IMR-90 (cell line): ENCODE results near the gene NCKAP5. TPM values are rescaled to one million over a fixed set of nuclear protein-coding genes. Genes with fewer than 3 reads are reported as not detected.

Experiments
- ATAC-seq: fragments of 200-7000 bp; cut with Tn5 transposase; 2 replicates; pipeline ENCODE4 v1.9.1; 2020; ENCODE audit warnings: low read depth, mild to moderate bottlenecking, moderate library complexity
- BruUV-seq: library from RNA; stranded (reverse); fragments of 400-500 nt; replicated peaks from 2 replicates; lab custom pipeline; 2021; lab: Mats Ljungman, UMichigan
- CTCF ChIA-PET: fragments of 300-600 bp; formaldehyde crosslinking; extraction: SDS; loops from one replicate; lab custom pipeline; 2021; ENCODE audit warnings: antibody characterized with exemption; lab: Yijun Ruan, JAX
- POLR2A ChIA-PET: fragments of 300-600 bp; sonication (Branson Sonifier 250); formaldehyde crosslinking; loops from one replicate; lab custom pipeline; 2022; ENCODE audit warnings: antibody characterized with exemption; ENCODE audit not compliant: unreplicated experiment; lab: Charles Lee
- DNase-seq: peaks from one replicate; pipeline ENCODE4 v3.0.0; 2013
- H2AFZ ChIP-seq: replicated peaks from 2 replicates; pipeline ENCODE3; 2013; ENCODE audit warnings: low read length, mild to moderate bottlenecking; ENCODE audit not compliant: poor library complexity
- H2AK5ac ChIP-seq: 2 replicates; pipeline ENCODE4 v1.6.1; 2013; ENCODE audit warnings: low read depth, low read length, inconsistent platforms
- H2AK9ac ChIP-seq: replicated peaks from 2 replicates; pipeline ENCODE3; 2013; ENCODE audit warnings: mild to moderate bottlenecking, low read depth, low read length, moderate library complexity; ENCODE audit not compliant: poor library complexity
- H2BK120ac ChIP-seq: 2 replicates; pipeline ENCODE4 v1.6.1; 2013; ENCODE audit warnings: low read depth, low read length, inconsistent platforms
- H2BK15ac ChIP-seq: 3 replicates; pipeline ENCODE4 v1.6.1; 2013; ENCODE audit warnings: low read depth, low read length, inconsistent platforms
- H2BK20ac ChIP-seq: 2 replicates; pipeline ENCODE4 v1.6.1; 2013; ENCODE audit warnings: low read depth, mild to moderate bottlenecking, inconsistent platforms, low read length, moderate library complexity
- H2BK5ac ChIP-seq: 2 replicates; pipeline ENCODE4 v1.6.1; 2013; ENCODE audit warnings: mild to moderate bottlenecking, low read depth, low read length, inconsistent platforms; ENCODE audit not compliant: poor library complexity, severe bottlenecking
- H3K14ac ChIP-seq: replicated peaks from 2 replicates; pipeline ENCODE4 v1.6.1; 2013; ENCODE audit warnings: low read depth, low read length, inconsistent platforms
- H3K18ac ChIP-seq: 2 replicates; pipeline ENCODE4 v1.6.1; 2013; ENCODE audit warnings: low read depth, low read length, control low read depth
- H3K23ac ChIP-seq: 2 replicates; pipeline ENCODE4 v1.6.1; 2013; ENCODE audit warnings: low read depth, low read length, inconsistent platforms
- H3K27ac ChIP-seq: 2 replicates; pipeline ENCODE4 v1.5.1; 2013; ENCODE audit warnings: mild to moderate bottlenecking, control low read depth, low read length; ENCODE audit not compliant: insufficient read depth
- H3K27me3 ChIP-seq: 2 replicates; pipeline ENCODE4 v1.6.1; 2013; ENCODE audit warnings: low read length; ENCODE audit not compliant: control insufficient read depth, insufficient read depth
- H3K36me3 ChIP-seq: 2 replicates; pipeline ENCODE4 v1.6.1; 2013; ENCODE audit warnings: low read length, mixed read lengths; ENCODE audit not compliant: control insufficient read depth, insufficient read depth
- H3K4ac ChIP-seq: 2 replicates; pipeline ENCODE4 v1.6.1; 2013; ENCODE audit warnings: low read depth, low read length, inconsistent platforms
- H3K4me1 ChIP-seq: 2 replicates; pipeline ENCODE4 v1.6.1; 2013; ENCODE audit warnings: low read length, mixed read lengths; ENCODE audit not compliant: control insufficient read depth, insufficient read depth
- H3K4me2 ChIP-seq: 2 replicates; pipeline ENCODE4 v1.6.1; 2013; ENCODE audit warnings: low read depth, mild to moderate bottlenecking, control low read depth, low read length, moderate library complexity
- H3K4me3 ChIP-seq: 2 replicates; pipeline ENCODE4 v1.5.1; 2013; ENCODE audit warnings: low read depth, mild to moderate bottlenecking, control low read depth, low read length, moderate library complexity; ENCODE audit not compliant: insufficient read depth
- H3K56ac ChIP-seq: 2 replicates; pipeline ENCODE4 v1.6.1; 2013; ENCODE audit warnings: low read length, inconsistent platforms; ENCODE audit not compliant: insufficient read depth; ENCODE audit errors: extremely low read depth
- H3K79me1 ChIP-seq, 2 experiments: 2 replicates each; pipeline ENCODE4 v1.6.1; 2013; ENCODE audit warnings: low read length in 2 of 2, inconsistent platforms in 1 of 2, low read depth in 1 of 2
- H3K9ac ChIP-seq: 2 replicates; pipeline ENCODE4 v1.6.1; 2013; ENCODE audit warnings: low read depth, low read length, control low read depth
- H3K9me1 ChIP-seq: 2 replicates; pipeline ENCODE4 v1.6.1; 2013; ENCODE audit warnings: low read length, inconsistent platforms; ENCODE audit not compliant: insufficient read depth
- H3K9me3 ChIP-seq: 2 replicates; pipeline ENCODE4 v1.6.1; 2013; ENCODE audit warnings: low read length; ENCODE audit not compliant: control insufficient read depth, insufficient read depth
- H4K20me1 ChIP-seq: 2 replicates; pipeline ENCODE4 v1.6.1; 2013; ENCODE audit warnings: low read length, inconsistent platforms; ENCODE audit not compliant: insufficient read depth
- H4K5ac ChIP-seq: 2 replicates; pipeline ENCODE4 v1.6.1; 2013; ENCODE audit warnings: mild to moderate bottlenecking, low read depth, low read length, control low read depth
- H4K8ac ChIP-seq, 2 experiments: 2 replicates each; pipeline ENCODE4 v1.6.1; 2013; ENCODE audit warnings: low read depth in 2 of 2, low read length in 2 of 2, control low read depth in 1 of 2, inconsistent platforms in 1 of 2
- H4K91ac ChIP-seq: 2 replicates; pipeline ENCODE4 v1.6.1; 2013; ENCODE audit warnings: low read depth, low read length, inconsistent platforms; ENCODE audit not compliant: insufficient read depth
- BHLHE40 ChIP-seq: fragments of 150-350 bp; IDR thresholded peaks from 2 replicates; pipeline ENCODE4 v1.6.1; 2016; ENCODE audit warnings: mild to moderate bottlenecking, low read depth, low read length
- CEBPB ChIP-seq: IDR thresholded peaks from 2 replicates; pipeline ENCODE4 v1.6.1; 2012; ENCODE audit warnings: low read depth, low read length, improper control_type of control experiment
- CHD1 ChIP-seq: IDR thresholded peaks from 2 replicates; pipeline ENCODE4 v1.6.1; 2012; ENCODE audit warnings: low read depth, low read length, improper control_type of control experiment
- ELK1 ChIP-seq: fragments of 150-350 bp; IDR thresholded peaks from 2 replicates; pipeline ENCODE4 v1.6.1; 2016; ENCODE audit warnings: low read depth, mild to moderate bottlenecking, low read length, moderate library complexity, borderline replicate concordance
- FOS ChIP-seq: fragments of 150-350 bp; IDR thresholded peaks from 2 replicates; pipeline ENCODE4 v1.6.1; 2016; ENCODE audit warnings: low read depth, low read length
- MAFK ChIP-seq: IDR thresholded peaks from 2 replicates; pipeline ENCODE4 v1.6.1; 2012; ENCODE audit warnings: low read depth, low read length, improper control_type of control experiment
- NFE2L2 ChIP-seq: fragments of 150-350 bp; IDR thresholded peaks from 2 replicates; pipeline ENCODE4 v1.6.1; 2016; ENCODE audit warnings: low read depth, mild to moderate bottlenecking, low read length
- POLR2A ChIP-seq: IDR thresholded peaks from 2 replicates; pipeline ENCODE4 v1.6.1; 2012; ENCODE audit warnings: mild to moderate bottlenecking, low read depth, low read length
- RAD21 ChIP-seq: IDR thresholded peaks from 2 replicates; pipeline ENCODE4 v1.6.1; 2012; ENCODE audit warnings: low read length, improper control_type of control experiment
- RCOR1 ChIP-seq: IDR thresholded peaks from 2 replicates; pipeline ENCODE4 v1.6.1; 2012; ENCODE audit warnings: mild to moderate bottlenecking, low read length, improper control_type of control experiment; ENCODE audit not compliant: insufficient replicate concordance
- RFX5 ChIP-seq: IDR thresholded peaks from 2 replicates; pipeline ENCODE4 v1.8.0; 2012; ENCODE audit warnings: low read depth, mild to moderate bottlenecking, low read length, moderate library complexity
- SMC3 ChIP-seq: fragments of 150-350 bp; IDR thresholded peaks from 2 replicates; pipeline ENCODE4 v1.6.1; 2016; ENCODE audit warnings: low read depth, mild to moderate bottlenecking, antibody characterized with exemption, low read length, moderate library complexity
- WGBS, 2 experiments: methylation state at CpG; one replicate each; pipeline versions ENCODE4 v1.1.5 to v1.1.7; 2013; ENCODE audit warnings: missing lambda C conversion rate in 2 of 2; ENCODE audit not compliant: insufficient read length in 1 of 2; ENCODE audit errors: extremely low coverage in 2 of 2; 5-methylcytosine and 5-hydroxymethylcytosine counted together
- dilution Hi-C: fragments of 300-500 bp; cut with HindIII; formaldehyde crosslinking; loops from one replicate; pipeline ENCODE4 v1.14.3; 2018; ENCODE audit warnings: low sequenced_read_pairs; ENCODE audit not compliant: unreplicated experiment
- in situ Hi-C: fragments of 300-500 bp; cut with MboI; formaldehyde crosslinking; loops from 3 replicates; pipeline ENCODE4 v1.14.3; 2019; ENCODE audit warnings: low sequenced_read_pairs, inconsistent platforms, mixed read lengths
- intact Hi-C: fragments of 100-400 bp; cut with micrococcal nuclease; formaldehyde crosslinking; loops from 2 replicates; pipeline ENCODE4 v1.10.0; 2022
- polyA plus RNA-seq, 3 experiments: library from polyadenylated mRNA; depleted of rRNA; stranded (reverse); fragments of >200 nt; gene quantifications; 2 replicates each; pipeline ENCODE4 v1.2.3, GENCODE V29; 2012; ENCODE audit warnings: low replicate concordance in 1 of 3
- total RNA-seq: library from RNA; depleted of rRNA; stranded (reverse); fragments of >200 nt; gene quantifications from 2 replicates; pipeline ENCODE4 v1.2.3, GENCODE V29; 2012
- TF ChIP-seq, protein P1 (sequence below): fragments of 150-350 bp; IDR thresholded peaks from 2 replicates; pipeline ENCODE4 v1.6.1; 2017; ENCODE audit warnings: mild to moderate bottlenecking, antibody characterized with exemption, low read length, low read depth
- TF ChIP-seq, protein P2 (sequence below): conservative IDR thresholded peaks from 2 replicates; pipeline ENCODE4 v1.5.1; 2012; ENCODE audit warnings: mild to moderate bottlenecking, low read depth, low read length, improper control_type of control experiment

NCKAP5 gene
- total and polyA plus RNA-seq, 2 of the 4 experiments (the other 2 are of a cell fraction), result 2.7 to 3.9 TPM

- H3K23ac ChIP-seq, result no peak overlapping the region
- H3K9ac ChIP-seq, result no peak overlapping the region
- dilution Hi-C loops (no loop called here), in situ Hi-C loops (no loop called here), intact Hi-C loops (no loop called here)
- 0 out of 2 replicates have a peak overlapping the region, but pooled peaks have one; percentile 27 for H2AK5ac ChIP-seq
- no peaks in the 10 kb centered on the region for H3K27me3 ChIP-seq
- no peak overlapping the region for H3K56ac ChIP-seq
- H2BK120ac ChIP-seq, result no peak overlapping the region
- no peak overlapping the region for H2BK15ac ChIP-seq
- POLR2A ChIA-PET, result no interaction called here
- no peak overlapping the region for H3K14ac ChIP-seq
- no peaks in the 10 kb centered on the region; the same call in 1 of the 2 replicates for H4K20me1 ChIP-seq
- H2AFZ ChIP-seq, result no peak overlapping the region
- no peak overlapping the region for H3K4me2 ChIP-seq
- H4K5ac ChIP-seq, result no peak overlapping the region
- H3K27ac ChIP-seq, result no peak overlapping the region
- peaks cover 7% of the 10 kb centered on the region for H3K36me3 ChIP-seq
- DNase-seq (peak; percentile 32), ATAC-seq (no peak; the same call in 1 of the 2 replicates)
- no peaks in the 10 kb centered on the region; a peak in 1 of 4 replicates for H3K79me1 ChIP-seq
- 72% methylated on average over 2 of the region's 7 CpGs; no CpG with 5 or more reads in 1 of the 2 experiments for WGBS, 2 experiments
- no peak overlapping the region for H4K8ac ChIP-seq
- no peak overlapping the region for H4K91ac ChIP-seq
- H2AK9ac ChIP-seq, result no peak overlapping the region
- H3K4me3 ChIP-seq, result no peak overlapping the region
- H2BK20ac ChIP-seq, result no peak overlapping the region; the same call in 1 of the 2 replicates
- no TSS peak for BruUV-seq
- H3K9me3 ChIP-seq, result no peaks in the 10 kb centered on the region
- CTCF ChIA-PET, result interaction anchor here (0.6 kb wide), 1 partner anchor 14 kb away, joined by 3 read pairs; no protein-coding TSS in a partner anchor
- peaks cover 16% of the 10 kb centered on the region; the same call in 1 of the 2 replicates for H3K9me1 ChIP-seq
- H3K18ac ChIP-seq, result no peak overlapping the region
- no peaks in the 10 kb centered on the region for H3K4me1 ChIP-seq
- H2BK5ac ChIP-seq, result no peak overlapping the region
- no peak overlapping the region; the same call in 1 of the 2 replicates for H3K4ac ChIP-seq
- TF ChIP-seq MAFK, result no peak
- TF ChIP-seq, protein P1, sequence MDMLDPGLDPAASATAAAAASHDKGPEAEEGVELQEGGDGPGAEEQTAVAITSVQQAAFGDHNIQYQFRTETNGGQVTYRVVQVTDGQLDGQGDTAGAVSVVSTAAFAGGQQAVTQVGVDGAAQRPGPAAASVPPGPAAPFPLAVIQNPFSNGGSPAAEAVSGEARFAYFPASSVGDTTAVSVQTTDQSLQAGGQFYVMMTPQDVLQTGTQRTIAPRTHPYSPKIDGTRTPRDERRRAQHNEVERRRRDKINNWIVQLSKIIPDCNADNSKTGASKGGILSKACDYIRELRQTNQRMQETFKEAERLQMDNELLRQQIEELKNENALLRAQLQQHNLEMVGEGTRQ, result no peak
- TF ChIP-seq, protein P2, sequence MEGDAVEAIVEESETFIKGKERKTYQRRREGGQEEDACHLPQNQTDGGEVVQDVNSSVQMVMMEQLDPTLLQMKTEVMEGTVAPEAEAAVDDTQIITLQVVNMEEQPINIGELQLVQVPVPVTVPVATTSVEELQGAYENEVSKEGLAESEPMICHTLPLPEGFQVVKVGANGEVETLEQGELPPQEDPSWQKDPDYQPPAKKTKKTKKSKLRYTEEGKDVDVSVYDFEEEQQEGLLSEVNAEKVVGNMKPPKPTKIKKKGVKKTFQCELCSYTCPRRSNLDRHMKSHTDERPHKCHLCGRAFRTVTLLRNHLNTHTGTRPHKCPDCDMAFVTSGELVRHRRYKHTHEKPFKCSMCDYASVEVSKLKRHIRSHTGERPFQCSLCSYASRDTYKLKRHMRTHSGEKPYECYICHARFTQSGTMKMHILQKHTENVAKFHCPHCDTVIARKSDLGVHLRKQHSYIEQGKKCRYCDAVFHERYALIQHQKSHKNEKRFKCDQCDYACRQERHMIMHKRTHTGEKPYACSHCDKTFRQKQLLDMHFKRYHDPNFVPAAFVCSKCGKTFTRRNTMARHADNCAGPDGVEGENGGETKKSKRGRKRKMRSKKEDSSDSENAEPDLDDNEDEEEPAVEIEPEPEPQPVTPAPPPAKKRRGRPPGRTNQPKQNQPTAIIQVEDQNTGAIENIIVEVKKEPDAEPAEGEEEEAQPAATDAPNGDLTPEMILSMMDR, result no peak
- TF ChIP-seq NFE2L2, result no peak
- TF ChIP-seq RCOR1, result no peak
- TF ChIP-seq RFX5, result no peak
- TF ChIP-seq FOS, result no peak
- TF ChIP-seq ELK1, result no peak
- no peak for TF ChIP-seq BHLHE40
- TF ChIP-seq RAD21, result no peak
- TF ChIP-seq CHD1, result no peak
- TF ChIP-seq POLR2A, result no peak
- no peak for TF ChIP-seq CEBPB
- no peak for TF ChIP-seq SMC3
These were observed 852.6 kb downstream of the NCKAP5 start for GRCh38 chr2:132715386-132716351.
